NCI-H524 treated with DMSO at 0.1 percent for 48 hours (cell line): ENCODE results near the gene NFE2L3.
"Not testable (repeated sequence)": the region's sequence is repeated elsewhere in the genome, so short reads cannot be mapped to it uniquely, and the experiment has no call there.

ENCODE experiments used
- DNase-seq: peaks from one replicate; lab custom pipeline; 2025; lab: John Stamatoyannopoulos, UW

NFE2L3 gene

GRCh38 chr7:26186364-26187311 lies 34.6 kb downstream of the NFE2L3 start:
- DNase-seq = no peak

- DNase-seq = no peak
Measured at GRCh38 chr7:26187380-26188205, 35.6 kb downstream of the NFE2L3 start.

GRCh38 chr7:26188206-26188956 lies 36.4 kb downstream of the NFE2L3 start:
- DNase-seq = no peak

GRCh38 chr7:26188957-26189541 lies 37.1 kb downstream of the NFE2L3 start:
- no peak for DNase-seq

GRCh38 chr7:26189697-26190096 lies 37.7 kb downstream of the NFE2L3 start:
- no peak for DNase-seq

DNA sequence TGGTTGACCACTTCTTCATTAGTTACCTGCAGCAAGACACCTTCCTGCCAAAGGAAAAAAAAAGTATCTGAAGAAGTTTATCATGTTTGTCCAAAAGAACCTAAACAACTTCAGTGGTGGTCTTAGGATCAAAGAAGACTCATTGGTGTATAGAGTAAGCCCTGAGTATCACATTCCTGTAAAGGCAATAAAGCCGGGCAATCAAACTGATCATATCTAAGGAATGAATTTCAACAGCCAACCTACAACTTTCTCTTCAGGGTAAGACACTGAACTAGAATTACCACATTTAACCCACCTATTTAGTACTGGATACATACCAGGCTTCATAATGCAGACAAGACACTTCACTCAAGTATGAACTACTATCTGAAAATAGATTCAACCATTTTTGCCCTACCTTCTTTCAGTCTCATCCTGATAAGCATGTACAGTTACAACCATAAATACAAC lies 38.4 kb downstream of the NFE2L3 start:
- DNase-seq = no peak

DNA sequence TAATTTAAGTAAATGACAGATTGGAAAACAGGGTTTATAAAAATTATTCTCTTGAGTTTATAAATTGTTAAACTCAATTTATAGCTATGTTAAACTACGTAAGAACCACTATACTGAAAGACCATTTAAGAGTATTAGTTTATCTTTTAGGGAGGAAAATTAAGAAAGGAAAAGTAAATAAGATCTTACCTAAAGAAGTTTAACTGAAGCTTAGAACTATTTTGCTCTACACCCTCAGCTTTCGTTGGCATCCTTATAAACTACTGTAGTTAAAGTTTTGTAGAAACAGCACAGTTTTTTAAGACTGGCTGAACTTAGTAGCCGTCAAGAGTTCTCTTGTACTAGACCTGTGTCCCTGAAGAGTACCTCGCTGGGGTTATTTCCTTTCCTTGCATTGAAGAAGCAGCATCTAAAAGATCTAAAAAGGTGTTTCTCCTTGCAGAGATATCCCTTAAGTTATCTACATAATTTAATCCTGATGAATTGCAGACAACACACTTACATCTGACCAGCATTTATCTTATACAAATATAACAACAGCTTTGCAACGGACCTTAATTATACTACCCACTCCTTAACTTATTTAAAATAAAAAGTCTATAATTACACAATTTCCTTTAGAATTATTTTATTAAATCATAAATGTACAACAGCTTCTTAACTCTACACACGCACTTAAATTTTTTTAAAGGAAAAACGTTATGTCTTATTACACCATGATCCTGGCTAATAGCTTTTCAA lies 39.4 kb downstream of the NFE2L3 start:
- no peak for DNase-seq

DNA sequence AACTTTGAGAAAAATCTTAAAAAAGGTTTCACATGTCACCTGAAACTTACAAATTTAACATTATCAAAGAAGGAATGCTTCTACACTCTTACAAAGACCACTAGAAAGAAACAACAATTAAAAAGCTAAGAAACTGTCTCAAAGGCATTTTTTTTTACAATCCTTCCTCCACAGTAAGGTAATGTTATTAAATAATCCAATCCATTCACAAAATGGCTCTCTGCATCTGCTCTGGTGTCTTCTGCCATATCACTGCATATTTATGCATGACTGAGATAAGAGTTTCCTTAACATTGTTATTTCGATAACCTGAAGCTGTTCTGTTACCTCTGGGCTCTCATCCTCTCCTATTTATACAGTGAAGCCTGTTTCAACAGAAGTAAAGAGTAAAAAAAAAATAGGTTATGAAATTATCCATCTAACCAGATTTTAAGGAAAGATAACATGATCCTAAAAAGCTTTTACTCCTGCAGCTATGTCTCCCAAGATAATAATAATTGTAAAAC lies 40.0 kb downstream of the NFE2L3 start:
- no peak for DNase-seq

- DNase-seq = no peak
Measured at GRCh38 chr7:26192485-26193087, 40.6 kb downstream of the NFE2L3 start.

- no peak for DNase-seq
Measured at GRCh38 chr7:26193432-26194207, 41.6 kb downstream of the NFE2L3 start.

DNA sequence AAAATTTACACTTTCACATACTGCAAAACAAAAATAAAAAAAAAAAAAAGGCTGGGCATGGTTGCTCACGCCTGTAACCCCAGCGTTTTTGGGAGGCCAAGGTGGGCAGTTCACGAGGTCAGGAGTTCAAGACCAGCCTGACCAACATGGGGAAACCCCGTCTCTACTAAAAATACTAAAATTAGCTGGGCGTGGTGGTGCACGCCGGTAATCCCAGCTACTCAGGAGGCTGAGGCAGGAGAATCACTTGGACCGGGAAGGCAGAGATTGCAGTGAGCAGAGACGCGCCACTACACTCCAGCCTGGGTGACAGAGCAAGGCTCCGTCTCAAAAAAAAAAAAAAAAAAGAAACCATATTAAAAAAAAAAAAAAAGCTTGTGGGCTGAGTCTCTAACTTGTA lies 42.8 kb downstream of the NFE2L3 start:
- not testable (repeated sequence) for DNase-seq

GRCh38 chr7:26195182-26195581 lies 43.2 kb downstream of the NFE2L3 start:
- DNase-seq = no peak

- no peak for DNase-seq
Measured at GRCh38 chr7:26195867-26196657, 44.1 kb downstream of the NFE2L3 start.

- no peak for DNase-seq
Measured at GRCh38 chr7:26197153-26198115, 45.4 kb downstream of the NFE2L3 start.

GRCh38 chr7:26198133-26198780 lies 46.3 kb downstream of the NFE2L3 start:
- no peak for DNase-seq

- DNase-seq = no peak
Measured at GRCh38 chr7:26198781-26199169, 46.8 kb downstream of the NFE2L3 start.
